Pancreas (tissue), 10 donors: ENCODE measurements around the gene OBSCN. TPM values are rescaled to one million over a fixed set of nuclear protein-coding genes. Genes with fewer than 3 reads are reported as not detected.

Experiments
- ATAC-seq, 4 donors: fragments of 200-7000 bp; cut with Tn5 transposase; one replicate each; pipeline versions ENCODE4 v1.8.0 to v1.9.1; 2020; ENCODE audit warnings: mild to moderate bottlenecking in 4 of 4, moderate library complexity in 4 of 4
- DNase-seq, 6 donors: peaks; one replicate each; pipeline ENCODE4 v3.0.0-alpha.2; 2020
- FAIRE-seq: peaks from 2 replicates; lab custom pipeline; 2012; peaks lifted over from hg19 to GRCh38; lab: Jason Lieb, UNC
- H3K27ac ChIP-seq, 4 donors: fragments of 200-600 bp; sonication (generic); 1 replicate in 3 of 4; 2 replicates in 1 of 4; pipeline versions ENCODE4 v1.5.0 to v1.8.0; 2020
- H3K27me3 ChIP-seq, 4 donors: fragments of 200-600 bp; one replicate each; pipeline ENCODE4 v1.8.0; 2021
- H3K36me3 ChIP-seq, 3 donors: fragments of 200-600 bp; sonication (generic) in 1 of 3; one replicate each; pipeline versions ENCODE4 v1.5.0 to v1.8.0; 2020 to 2021
- H3K4me1 ChIP-seq, 3 donors: fragments of 200-600 bp; one replicate each; pipeline ENCODE4 v1.8.0; 2021
- H3K4me3 ChIP-seq, 4 donors: fragments of 200-600 bp; sonication (generic) in 2 of 4; one replicate each; pipeline versions ENCODE4 v1.5.0 to v1.8.0; 2020 to 2021
- H3K9me3 ChIP-seq, 4 donors: fragments of 200-600 bp; one replicate each; pipeline ENCODE4 v1.8.0; 2021
- WGBS, 2 donors: extraction: QIAGEN DNeasy Blood & Tissue Kit; methylation state at CpG; one replicate each; pipeline ENCODE4 v1.1.7; 2013; 5-methylcytosine and 5-hydroxymethylcytosine counted together
- intact Hi-C, 3 donors: fragments of 100-400 bp; cut with DNase I; formaldehyde crosslinking; loops; one replicate each; pipeline versions ENCODE4 v1.11.1 to v1.14.2; 2022
- polyA plus RNA-seq, 2 donors: library from polyadenylated mRNA; stranded (reverse); fragments of 200-250 nt; gene quantifications; one replicate each; pipeline ENCODE4 v1.2.3, GENCODE V29; 2013
- total RNA-seq, 6 donors: library from RNA; stranded (reverse); fragmentation: NEBNext Ultra II Directional in 4 of 6; extraction: Animal tissue kit (Norgen Biotek cat#: 25700) in 4 of 6; gene quantifications; one replicate each; pipeline versions ENCODE4 v1.2.1 to v1.2.4, GENCODE V29; 2021 to 2023
- TF ChIP-seq, protein P1 (sequence below), 4 donors: fragments of 200-600 bp; sonication (generic) in 3 of 4; IDR thresholded peaks; one replicate each; pipeline versions ENCODE4 v1.5.0 to v1.8.0; 2021; ENCODE audit warnings: antibody characterized with exemption in 4 of 4
- donor health status: healthy with polysubstance abuse.
- donor health status: DM: no; HTN: no; CAD: no; lungs with moderate emphysema.
- donor health status: DM: no; HTN: no; CAD: no.
- donor health status: control.
- donor health status: control.
- donor health status: Bipolar disorder and iron deficiency.
- donor health status: DM: yes; HTN: yes; CAD: no.
- donor health status: DM: no; HTN: no; CAD: no.
- donor health status: DM: no; HTN: no; CAD: no.
- donor health status: DM: yes; HTN: yes; CAD: no.

The OBSCN gene
- total and polyA plus RNA-seq, 8 donors, result 7.9 to 61.4 (median 11.3) TPM

GRCh38 chr1:228306275-228307217 lies 98.7 kb downstream of the OBSCN start:
- WGBS, 2 donors, result 67 to 72% methylated on average over 34 to 35 of the region's 35 CpGs
- Histone ChIP-seq H3K27ac (no peak overlapping the region), H3K9me3 (no peaks in the 10 kb centered on the region), H3K4me3 (no peak overlapping the region), H3K4me1 (no peaks in the 10 kb centered on the region), H3K36me3 (no peaks in the 10 kb centered on the region), H3K27me3 (no peaks in the 10 kb centered on the region)
- TF ChIP-seq, protein P1, sequence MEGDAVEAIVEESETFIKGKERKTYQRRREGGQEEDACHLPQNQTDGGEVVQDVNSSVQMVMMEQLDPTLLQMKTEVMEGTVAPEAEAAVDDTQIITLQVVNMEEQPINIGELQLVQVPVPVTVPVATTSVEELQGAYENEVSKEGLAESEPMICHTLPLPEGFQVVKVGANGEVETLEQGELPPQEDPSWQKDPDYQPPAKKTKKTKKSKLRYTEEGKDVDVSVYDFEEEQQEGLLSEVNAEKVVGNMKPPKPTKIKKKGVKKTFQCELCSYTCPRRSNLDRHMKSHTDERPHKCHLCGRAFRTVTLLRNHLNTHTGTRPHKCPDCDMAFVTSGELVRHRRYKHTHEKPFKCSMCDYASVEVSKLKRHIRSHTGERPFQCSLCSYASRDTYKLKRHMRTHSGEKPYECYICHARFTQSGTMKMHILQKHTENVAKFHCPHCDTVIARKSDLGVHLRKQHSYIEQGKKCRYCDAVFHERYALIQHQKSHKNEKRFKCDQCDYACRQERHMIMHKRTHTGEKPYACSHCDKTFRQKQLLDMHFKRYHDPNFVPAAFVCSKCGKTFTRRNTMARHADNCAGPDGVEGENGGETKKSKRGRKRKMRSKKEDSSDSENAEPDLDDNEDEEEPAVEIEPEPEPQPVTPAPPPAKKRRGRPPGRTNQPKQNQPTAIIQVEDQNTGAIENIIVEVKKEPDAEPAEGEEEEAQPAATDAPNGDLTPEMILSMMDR (IDR thresholded peaks at IDR 0.05), result no peak
- ATAC-seq (no peak), FAIRE-seq (no peak), DNase-seq (peak in 4 of 6 donors; percentile 5 to 52 (median 27))
- intact Hi-C loops, result no loop called here

DNA sequence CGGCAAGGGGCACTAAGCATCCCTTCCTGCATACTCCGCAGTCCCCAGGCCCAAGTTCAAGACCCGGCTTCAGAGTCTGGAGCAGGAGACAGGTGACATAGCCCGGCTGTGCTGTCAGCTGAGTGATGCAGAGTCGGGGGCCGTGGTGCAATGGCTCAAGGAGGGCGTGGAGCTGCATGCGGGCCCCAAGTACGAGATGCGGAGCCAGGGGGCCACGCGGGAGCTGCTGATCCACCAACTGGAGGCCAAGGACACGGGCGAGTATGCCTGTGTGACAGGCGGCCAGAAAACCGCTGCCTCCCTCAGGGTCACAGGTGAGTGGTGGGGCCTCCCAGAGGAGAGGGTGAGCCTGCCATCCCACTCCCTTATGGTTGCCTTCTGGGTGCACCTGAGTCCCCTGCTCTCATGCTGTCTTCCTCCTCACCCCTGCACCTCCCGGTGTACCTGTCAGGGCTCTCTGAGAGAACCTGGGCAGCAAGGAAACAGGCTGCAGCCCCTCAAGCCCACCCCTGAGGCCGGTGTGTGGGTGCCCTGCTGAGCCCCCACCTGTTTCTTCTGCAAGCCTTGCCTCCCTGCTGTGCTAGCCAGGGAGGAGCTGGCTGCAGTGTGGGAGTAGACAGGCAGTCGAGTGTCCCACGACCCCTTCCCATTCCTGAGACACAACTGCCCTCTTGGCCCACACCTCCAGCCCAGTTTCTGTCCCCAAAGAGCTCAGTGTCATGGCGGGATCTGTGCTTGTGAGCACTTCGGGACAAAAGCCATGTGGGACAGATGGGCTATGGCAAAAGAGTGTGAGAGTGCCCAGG lies 99.6 kb downstream of the OBSCN start:
- Histone ChIP-seq H3K4me3 (no peak overlapping the region), H3K36me3 (no peaks in the 10 kb centered on the region), H3K9me3 (no peaks in the 10 kb centered on the region), H3K27me3 (no peaks in the 10 kb centered on the region), H3K4me1 (no peaks in the 10 kb centered on the region), H3K27ac (no peak overlapping the region)
- DNase-seq (peak in 4 of 6 donors; percentile 5 to 54 (median 26)), FAIRE-seq (no peak), ATAC-seq (no peak)
- 67 to 71% methylated on average over 22 of the region's 22 CpGs for WGBS, 2 donors
- TF ChIP-seq, protein P1 (IDR thresholded peaks at IDR 0.05), result no peak
- intact Hi-C loops, result no loop called here

GRCh38 chr1:228308085-228308601 lies 100.3 kb downstream of the OBSCN start:
- FAIRE-seq, result no peak
- intact Hi-C loops, result no loop called here
- DNase-seq, result peak in 2 of 6 donors; percentile 3 to 47

GRCh38 chr1:228308628-228309325 lies 100.9 kb downstream of the OBSCN start:
- DNase-seq (peak in 3 of 6 donors; percentile 6 to 44 (median 38)), ATAC-seq (no peak), FAIRE-seq (no peak)
- WGBS, 2 donors, result 61 to 73% methylated on average over 8 of the region's 8 CpGs
- H3K9me3 ChIP-seq, result no peaks in the 10 kb centered on the region
- intact Hi-C loops, result no loop called here
- no peaks in the 10 kb centered on the region for H3K36me3 ChIP-seq
- no peaks in the 10 kb centered on the region for H3K27me3 ChIP-seq
- TF ChIP-seq, protein P1 (IDR thresholded peaks at IDR 0.05), result no peak
- H3K4me3 ChIP-seq, result no peak overlapping the region
- no peak overlapping the region for H3K27ac ChIP-seq
- H3K4me1 ChIP-seq, result no peaks in the 10 kb centered on the region

More at GRCh38 chr1:228308085-228308601, 100.3 kb downstream of the OBSCN start:
- TF ChIP-seq, protein P1 (IDR thresholded peaks at IDR 0.05), result no peak
- no peaks in the 10 kb centered on the region for H3K9me3 ChIP-seq
- H3K36me3 ChIP-seq, result no peaks in the 10 kb centered on the region
- no peaks in the 10 kb centered on the region for H3K27me3 ChIP-seq
- no peak overlapping the region for H3K4me3 ChIP-seq
- H3K27ac ChIP-seq, result no peak overlapping the region
- no peak for ATAC-seq
- H3K4me1 ChIP-seq, result no peaks in the 10 kb centered on the region
- WGBS, 2 donors, result 84 to 85% methylated on average over 18 of the region's 18 CpGs
